SKM-1 treated with dmso at 0.1 percent for 144 hours (cell line): ENCODE results near the gene FCRL6.

ENCODE experiments used
- DNase-seq: peaks from one replicate; lab custom pipeline; 2025; ENCODE audit not compliant: unreplicated experiment; lab: John Stamatoyannopoulos, UW

FCRL6 gene, protein sequence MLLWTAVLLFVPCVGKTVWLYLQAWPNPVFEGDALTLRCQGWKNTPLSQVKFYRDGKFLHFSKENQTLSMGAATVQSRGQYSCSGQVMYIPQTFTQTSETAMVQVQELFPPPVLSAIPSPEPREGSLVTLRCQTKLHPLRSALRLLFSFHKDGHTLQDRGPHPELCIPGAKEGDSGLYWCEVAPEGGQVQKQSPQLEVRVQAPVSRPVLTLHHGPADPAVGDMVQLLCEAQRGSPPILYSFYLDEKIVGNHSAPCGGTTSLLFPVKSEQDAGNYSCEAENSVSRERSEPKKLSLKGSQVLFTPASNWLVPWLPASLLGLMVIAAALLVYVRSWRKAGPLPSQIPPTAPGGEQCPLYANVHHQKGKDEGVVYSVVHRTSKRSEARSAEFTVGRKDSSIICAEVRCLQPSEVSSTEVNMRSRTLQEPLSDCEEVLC

DNA sequence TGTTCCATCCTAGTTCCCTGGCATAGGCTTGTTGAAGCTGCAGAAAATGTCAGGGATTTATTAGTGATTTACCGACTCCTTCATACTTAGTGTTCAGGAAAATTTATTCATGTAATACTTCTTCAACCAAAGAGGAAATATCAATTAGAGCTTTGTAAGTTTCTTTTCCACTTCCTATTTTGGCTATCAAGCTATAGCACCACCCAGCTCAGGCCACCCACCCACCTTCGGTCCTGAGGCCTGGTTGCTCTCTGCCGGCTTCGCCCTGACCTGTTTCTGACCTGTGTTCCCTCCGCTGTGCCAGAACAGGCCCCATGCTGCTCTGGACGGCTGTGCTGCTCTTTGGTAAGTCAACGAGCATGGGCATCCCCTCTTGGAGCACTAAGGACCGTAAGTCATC, at the start of gene FCRL6:
Gene FCRL6, plus strand, starts transcription at position 250 of the 400 bp plus-strand sequence. Its CDS starts 65 bp downstream, at position 315.
- no peak for DNase-seq

DNA sequence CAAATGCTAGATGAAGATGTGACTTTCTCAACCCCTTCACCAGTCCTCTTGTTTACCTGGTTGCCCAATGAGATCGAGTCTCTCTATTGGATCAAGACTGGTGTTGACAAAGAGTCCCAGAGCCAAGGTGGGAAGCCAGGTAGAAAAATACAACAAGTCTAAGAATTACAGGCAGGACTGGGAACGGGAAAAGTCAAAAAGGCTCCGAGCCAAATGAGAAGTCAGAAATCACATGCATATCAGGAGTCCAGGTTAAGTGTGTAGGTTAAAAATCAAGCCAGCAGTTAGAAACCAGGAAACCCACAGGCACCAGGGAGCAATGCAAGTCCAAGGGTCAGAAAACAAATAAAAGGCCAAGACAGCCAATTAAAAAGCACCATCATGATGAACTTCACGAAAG, 48.8 kb upstream of the FCRL6 start:
- no peak for DNase-seq

DNA sequence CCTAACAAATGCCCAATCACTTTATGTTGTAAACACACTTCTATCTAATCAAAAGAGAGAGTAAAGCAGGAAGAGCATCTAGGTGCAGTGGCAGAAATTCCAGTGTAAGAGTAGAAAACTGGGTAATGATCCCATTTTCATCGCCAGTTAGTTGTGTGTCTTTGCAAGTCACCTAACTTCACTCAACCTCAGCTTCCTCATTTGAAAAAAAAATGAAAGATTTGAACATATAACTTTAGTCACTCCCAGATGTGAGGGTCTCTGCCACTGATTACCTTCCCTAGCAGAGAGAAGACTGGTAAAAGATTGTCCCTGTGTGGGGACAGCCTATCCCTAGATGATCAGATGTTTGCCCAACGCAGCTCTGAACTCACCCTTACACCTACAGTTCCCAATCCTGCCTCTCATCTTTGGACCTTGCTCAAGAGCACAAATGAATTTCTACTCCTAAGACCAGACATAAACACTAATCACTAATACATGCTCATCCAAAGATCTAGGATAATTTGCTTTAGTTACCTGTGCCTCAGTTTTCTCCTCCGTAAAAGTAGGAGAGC, 46.6 kb upstream of the FCRL6 start:
- no peak for DNase-seq

- peak; percentile 72 for DNase-seq
Measured at GRCh38 chr1:159756397-159756796, 45.8 kb upstream of the FCRL6 start.

DNA sequence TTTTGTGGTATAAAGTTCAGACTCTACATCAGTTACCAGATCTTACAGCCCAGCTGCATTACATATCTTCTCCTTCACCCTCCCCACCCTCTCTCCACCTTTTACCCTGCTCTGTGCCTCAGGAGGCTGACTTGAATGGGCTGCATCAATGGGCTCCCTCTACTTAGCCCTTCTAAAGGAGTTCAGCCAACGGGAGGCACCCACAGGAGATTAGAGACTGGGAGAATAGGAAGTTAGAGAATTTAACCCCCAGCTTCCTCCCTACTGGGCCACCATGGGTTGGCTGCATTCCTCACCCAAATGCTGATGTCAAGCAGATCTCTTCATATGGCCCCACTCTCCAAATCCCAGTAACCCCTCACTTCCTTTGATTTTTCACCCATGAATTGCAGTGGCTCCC, 38.5 kb upstream of the FCRL6 start:
- no peak for DNase-seq

GRCh38 chr1:159765806-159766205, 36.4 kb upstream of the FCRL6 start:
- DNase-seq, result no peak

GRCh38 chr1:159771127-159771895, 30.8 kb upstream of the FCRL6 start:
- DNase-seq, result no peak

GRCh38 chr1:159774465-159774864, 27.7 kb upstream of the FCRL6 start:
- DNase-seq, result no peak

GRCh38 chr1:159775716-159776115, 26.4 kb upstream of the FCRL6 start:
- no peak for DNase-seq

DNA sequence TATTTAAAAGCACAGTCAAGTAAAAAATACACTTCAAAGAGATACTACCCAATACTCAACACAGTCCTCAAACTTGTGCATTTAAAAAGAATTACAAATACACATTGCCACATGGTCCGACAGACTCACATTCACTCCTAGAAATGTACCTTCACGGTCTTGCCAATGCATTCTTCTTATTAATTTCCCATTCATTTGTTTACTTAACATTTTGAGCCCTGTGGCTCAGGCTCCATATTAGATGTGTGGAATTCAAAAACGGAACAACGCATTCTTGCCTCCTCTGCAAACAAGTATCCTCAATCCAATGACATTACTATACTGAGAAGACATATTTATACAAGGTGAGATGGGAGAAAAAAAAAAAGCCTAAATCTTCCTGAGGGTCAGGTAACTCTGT, 23.9 kb upstream of the FCRL6 start:
- DNase-seq, result no peak

- DNase-seq, result no peak
Measured at GRCh38 chr1:159779403-159779851, 22.7 kb upstream of the FCRL6 start.

GRCh38 chr1:159780583-159781582, 21.3 kb upstream of the FCRL6 start, which contains the start of gene DUSP23:
Gene DUSP23 (plus strand): TSS chr1:159780962. CDS start chr1:159781101, 139 bp downstream.
- DNase-seq, result peak; percentile 100

DNA sequence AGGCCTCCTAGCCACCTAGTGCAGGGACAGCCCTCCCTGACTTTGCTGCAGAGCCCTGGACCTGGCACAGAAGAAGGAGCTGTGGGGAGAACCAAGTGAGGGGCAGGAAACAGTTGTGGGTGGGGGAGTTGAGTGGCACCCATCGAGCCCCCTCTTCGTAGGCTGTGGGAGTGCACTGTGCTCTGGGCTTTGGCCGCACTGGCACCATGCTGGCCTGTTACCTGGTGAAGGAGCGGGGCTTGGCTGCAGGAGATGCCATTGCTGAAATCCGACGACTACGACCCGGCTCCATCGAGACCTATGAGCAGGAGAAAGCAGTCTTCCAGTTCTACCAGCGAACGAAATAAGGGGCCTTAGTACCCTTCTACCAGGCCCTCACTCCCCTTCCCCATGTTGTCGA, 20.2 kb upstream of the FCRL6 start:
- no peak for DNase-seq

GRCh38 chr1:159783724-159784123, 18.4 kb upstream of the FCRL6 start:
- DNase-seq, result no peak

- no peak for DNase-seq
Measured at GRCh38 chr1:159786465-159786864, 15.7 kb upstream of the FCRL6 start.

GRCh38 chr1:159786966-159787365, 15.2 kb upstream of the FCRL6 start:
- no peak for DNase-seq

DNA sequence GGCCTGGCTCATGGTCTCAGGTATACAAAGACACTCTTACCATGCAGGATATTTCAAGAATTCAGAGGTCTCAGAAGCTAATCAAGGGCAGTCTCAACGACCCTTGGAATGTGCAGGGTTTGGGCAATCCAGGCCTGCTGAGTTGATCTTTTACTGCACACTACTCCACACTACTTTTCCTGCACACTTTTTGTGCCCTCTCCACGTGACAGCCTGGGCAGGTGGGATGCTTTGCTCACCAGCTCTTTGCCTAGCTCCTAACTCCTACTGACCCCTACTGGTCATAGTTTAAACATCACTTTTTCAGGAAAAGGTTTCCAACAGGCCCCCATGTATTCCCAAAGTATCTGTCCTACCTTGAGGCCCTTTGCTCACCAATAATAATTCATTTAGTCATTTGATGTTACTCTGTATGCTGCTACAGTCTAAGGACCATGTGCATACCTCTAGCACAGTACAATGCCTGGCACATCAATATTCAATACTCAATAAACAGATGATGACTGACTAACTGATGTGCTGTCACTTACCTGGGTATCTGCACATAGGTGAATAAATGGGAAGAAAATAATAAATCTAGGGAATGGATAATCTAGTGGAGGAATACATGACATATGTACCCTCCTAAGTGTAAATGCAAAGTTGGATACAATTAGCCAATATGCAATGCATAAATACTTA, 11.8 kb upstream of the FCRL6 start:
- peak; percentile 57 for DNase-seq

DNA sequence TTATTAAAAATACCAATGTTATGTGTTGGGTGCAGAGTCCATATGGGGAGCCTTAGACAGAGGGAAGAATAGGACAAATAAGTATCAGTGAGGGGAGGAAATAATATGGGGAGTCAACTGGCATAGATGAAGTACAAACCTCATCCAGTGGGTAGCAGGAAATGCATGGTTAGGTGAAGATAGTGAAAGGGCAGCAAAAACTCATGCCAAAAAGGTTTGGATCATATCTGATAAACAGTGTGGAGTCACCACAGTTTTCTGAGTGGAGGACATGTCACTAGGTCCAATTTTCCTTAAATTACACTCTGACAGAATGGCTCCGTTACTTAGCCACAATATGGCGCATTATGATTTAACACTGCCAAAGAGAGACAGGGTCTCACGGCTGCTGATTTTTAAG, 11.1 kb upstream of the FCRL6 start:
- no peak for DNase-seq

DNA sequence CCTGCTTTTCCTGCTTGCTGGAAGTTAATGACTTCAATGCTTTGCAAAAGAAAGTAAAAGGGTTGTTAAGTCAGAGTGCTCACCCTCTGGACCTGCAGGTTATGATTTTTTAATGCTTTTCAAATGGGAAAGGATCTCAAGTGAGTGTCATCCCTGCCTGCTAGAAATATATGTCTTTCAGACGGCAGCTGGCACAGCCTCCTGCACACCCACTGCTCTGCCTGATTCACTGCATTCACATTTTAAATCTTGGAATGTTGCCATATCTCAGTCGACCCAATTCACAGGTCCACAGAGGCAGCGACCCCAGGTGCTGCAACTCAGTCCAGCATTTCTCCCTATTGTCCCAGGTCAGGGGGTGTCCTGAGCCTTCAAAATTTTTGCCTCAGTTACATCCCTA, 10.7 kb upstream of the FCRL6 start:
- DNase-seq, result no peak

DNA sequence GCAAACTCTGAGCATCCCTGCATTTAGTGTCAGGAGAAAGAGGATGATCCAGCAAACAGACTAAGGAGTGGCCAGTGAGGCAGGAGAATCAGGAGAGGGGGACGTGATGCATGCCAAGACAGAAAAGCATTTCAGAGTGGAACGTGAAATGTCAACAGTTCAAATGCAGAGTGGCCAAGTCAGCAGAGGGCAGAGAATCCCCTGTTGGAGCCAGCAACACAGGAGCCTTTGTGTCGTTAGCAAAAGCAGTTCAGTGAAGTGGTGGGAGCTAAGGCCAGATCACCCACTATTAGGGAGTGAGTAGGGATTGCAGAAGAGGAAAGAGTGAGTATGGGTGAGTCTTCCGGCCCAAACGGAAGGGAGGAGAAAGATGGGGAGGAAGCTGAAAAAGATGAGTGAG, 6.6 kb upstream of the FCRL6 start:
- no peak for DNase-seq
